Stimulated activated naive CD4-positive, alpha-beta T cell treated with Interleukin-2 at 50 U/mL for 16 hours (primary cell): ENCODE data around the gene SMARCA4.
A peak's percentile ranks its signal among the peaks of the same experiment; 100 is the strongest.
"Not testable (repeated sequence)": the region's sequence is repeated elsewhere in the genome, so short reads cannot be mapped to it uniquely, and the experiment has no call there.

ENCODE experiments used
- DNase-seq: peaks from one replicate; lab custom pipeline; 2025; lab: John Stamatoyannopoulos, UW

SMARCA4 gene

GRCh38 chr19:10979951-10980381 is 19.1 kb downstream of the SMARCA4 start:
- DNase-seq: peak; percentile 1

DNA sequence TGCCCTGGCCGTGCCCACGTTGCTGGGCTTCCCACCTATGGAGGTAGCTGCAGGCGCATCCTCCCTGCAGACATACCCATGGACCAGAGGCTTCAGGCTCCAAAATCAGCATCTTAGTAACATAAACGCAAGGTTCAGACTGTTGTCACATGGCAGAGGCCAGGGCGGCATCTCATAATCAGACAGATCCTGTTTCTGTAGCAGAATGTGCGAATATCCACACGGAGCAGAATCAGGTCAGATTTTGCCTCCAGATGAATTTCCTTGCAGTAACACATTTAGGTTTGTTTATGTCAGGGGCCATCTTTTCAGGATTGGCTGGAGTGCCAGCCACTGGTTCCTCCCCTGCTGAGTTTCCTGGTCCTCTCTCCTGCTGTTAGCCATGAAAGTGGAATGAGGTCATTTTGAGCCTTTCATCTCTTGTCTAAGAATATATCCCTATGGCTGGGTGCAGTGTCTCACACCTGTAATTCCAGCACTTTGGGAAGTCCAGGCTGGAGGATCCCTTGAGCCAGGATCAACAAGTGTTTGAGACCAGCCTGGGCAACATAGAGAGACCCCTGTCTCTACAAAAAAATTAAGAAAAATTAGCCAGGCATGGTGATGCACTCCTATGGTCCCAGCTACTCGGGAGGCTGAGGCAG is 20.5 kb downstream of the SMARCA4 start:
- no peak for DNase-seq

DNA sequence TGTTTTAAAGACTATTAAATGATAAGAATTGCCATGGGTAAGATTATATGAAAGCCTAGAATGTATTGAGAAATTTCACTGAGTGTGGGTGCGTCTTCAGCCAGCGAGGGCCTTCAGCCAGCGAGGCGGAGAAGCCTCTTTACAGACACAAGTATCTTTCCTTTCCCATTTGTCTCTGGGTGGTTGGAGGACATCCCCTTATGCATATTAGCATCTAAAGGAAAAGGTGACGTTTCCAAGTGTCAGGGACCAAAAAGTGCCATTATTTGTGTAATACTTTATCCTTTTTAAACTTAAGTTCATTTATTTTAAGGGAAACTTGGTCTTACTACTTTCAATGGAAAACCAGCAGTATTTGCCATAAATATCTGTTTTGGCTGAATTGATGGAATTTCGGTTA is 22.2 kb downstream of the SMARCA4 start:
- no peak for DNase-seq

GRCh38 chr19:10984166-10984735 is 23.4 kb downstream of the SMARCA4 start:
- no peak for DNase-seq

GRCh38 chr19:10985502-10985901 is 24.7 kb downstream of the SMARCA4 start:
- no peak for DNase-seq

- DNase-seq: no peak
These were observed 25.7 kb downstream of the SMARCA4 start for GRCh38 chr19:10986301-10987127.

- no peak for DNase-seq
These were observed 26.9 kb downstream of the SMARCA4 start for GRCh38 chr19:10987571-10988297.

- DNase-seq: no peak
These were observed 27.6 kb downstream of the SMARCA4 start for GRCh38 chr19:10988380-10988779.

DNA sequence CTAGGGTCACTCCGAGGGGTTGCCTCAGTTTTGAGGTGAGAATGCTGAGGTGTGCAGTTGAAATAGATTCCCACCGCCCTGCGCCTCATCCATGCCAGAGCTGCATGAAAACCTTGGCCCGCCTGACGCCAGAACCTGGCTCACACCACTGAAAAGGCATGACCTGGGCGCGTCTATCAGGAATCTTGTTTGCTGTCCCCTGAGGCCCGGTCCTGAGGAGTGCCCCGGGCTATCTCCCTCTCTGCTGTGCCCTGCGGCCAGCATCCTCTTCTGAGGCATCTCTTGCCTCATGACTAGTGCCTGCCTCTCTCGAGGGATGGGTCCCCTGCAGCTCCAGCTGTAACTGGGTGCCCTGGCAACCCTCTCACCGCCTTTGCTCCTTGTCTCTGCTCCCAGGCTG is 28.1 kb downstream of the SMARCA4 start:
- no peak for DNase-seq

- DNase-seq: no peak
These were observed 30.2 kb downstream of the SMARCA4 start for GRCh38 chr19:10991076-10991475.

GRCh38 chr19:10991521-10992081 is 30.8 kb downstream of the SMARCA4 start:
- DNase-seq: no peak

DNA sequence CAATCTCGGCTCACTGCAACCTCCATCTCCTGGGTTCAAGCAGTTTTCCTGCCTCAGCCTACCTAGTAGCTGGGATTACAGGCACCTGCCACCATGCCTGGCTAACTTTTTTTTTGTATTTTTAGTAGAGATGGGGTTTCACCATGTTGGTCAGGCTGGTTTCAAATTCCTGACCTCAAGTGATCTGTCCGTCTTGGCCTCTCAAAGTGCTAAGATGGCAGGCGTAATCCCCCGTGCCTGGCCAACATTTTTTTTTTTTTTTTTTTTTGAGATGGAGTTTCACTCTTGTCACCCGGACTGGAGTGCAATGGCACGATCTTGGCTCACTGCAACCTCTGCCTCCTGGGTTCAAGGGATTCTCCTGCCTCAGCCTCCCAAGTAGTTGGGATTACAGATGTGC is 31.3 kb downstream of the SMARCA4 start:
- DNase-seq: not testable (repeated sequence)

- no peak for DNase-seq
These were observed 35.2 kb downstream of the SMARCA4 start for GRCh38 chr19:10995926-10996600.

DNA sequence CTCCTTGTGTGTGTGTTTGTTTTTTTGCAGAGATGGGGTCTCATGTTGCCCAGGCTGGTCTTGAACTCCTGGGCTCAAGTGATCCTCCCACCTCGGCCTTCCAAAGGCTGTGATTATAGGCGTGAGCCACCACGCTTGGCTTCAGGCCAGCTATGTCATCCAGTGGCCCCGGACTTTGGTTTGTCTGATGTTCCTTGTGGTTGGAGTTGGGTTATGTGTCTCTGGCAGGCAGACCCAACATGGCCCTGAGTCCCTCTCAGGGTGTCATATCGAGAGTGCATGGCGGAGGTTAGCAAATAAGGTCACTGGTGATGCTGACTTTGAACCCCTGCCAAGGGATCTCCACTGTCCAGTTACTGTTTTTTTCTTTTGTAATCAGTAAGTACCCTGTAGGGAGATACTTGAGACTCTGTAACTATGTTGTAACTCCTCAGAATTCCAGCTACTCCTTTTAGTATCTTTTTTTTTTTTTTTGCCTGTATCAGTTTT is 37.3 kb downstream of the SMARCA4 start:
- no peak for DNase-seq

GRCh38 chr19:10998666-10999065 is 37.8 kb downstream of the SMARCA4 start:
- no peak for DNase-seq

- DNase-seq: no peak
These were observed 44.7 kb downstream of the SMARCA4 start for GRCh38 chr19:11005521-11005920.

GRCh38 chr19:11007385-11007784 is 46.6 kb downstream of the SMARCA4 start:
- DNase-seq: no peak

GRCh38 chr19:11007962-11008532 is 47.2 kb downstream of the SMARCA4 start:
- DNase-seq: no peak

DNA sequence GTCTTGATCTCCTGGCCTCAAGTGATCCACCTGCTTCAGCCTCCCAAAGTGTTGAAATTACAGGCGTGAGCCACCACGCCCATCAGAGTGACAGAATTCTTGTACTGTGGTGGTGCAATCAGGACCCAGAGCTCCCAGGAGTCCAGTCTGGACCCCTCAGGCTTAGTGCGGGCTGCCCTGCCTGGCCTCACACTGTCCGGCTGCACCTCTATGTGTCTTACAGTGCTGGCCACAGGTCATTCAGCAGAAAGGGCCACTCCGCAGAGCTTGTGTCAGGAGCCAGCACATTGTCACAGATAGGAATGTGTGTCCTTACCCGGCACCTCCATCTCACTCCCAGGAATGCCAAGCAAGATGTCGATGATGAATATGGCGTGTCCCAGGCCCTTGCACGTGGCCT is 49.2 kb downstream of the SMARCA4 start:
- no peak for DNase-seq

GRCh38 chr19:11012507-11012906 is 51.7 kb downstream of the SMARCA4 start:
- DNase-seq: no peak

DNA sequence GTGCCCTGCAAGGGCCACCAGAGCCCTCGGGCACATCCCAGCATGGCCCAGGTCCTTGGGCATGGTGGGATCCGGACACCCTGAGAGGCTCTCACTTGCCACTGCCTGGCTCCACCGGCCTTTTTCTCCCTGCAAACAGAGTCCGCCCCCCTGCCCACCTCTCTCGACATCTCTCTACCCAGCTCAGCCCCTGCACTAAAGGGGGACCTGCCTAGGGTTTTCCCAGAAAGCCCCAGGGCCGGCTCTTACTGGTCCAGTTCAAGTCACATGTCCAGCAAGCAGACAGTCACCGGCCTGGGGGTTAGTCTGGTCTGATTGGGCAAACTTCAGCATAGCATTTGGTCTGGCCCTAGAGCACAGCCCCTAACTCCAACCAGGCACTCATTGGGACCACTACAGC is 52.9 kb downstream of the SMARCA4 start:
- DNase-seq: no peak
